GM19328 (cell line): ENCODE results near the gene IRGQ.

Experiments
- ATAC-seq: cut with Tn5 transposase; IDR thresholded peaks from one replicate; pipeline ENCODE4 v1.9.1; 2021; ENCODE audit warnings: mild to moderate bottlenecking, moderate library complexity; ENCODE audit not compliant: unreplicated experiment

Gene IRGQ

GRCh38 chr19:43546581-43546980 lies 49.4 kb downstream of the IRGQ start:
- ATAC-seq, result no peak

- ATAC-seq, result no peak
Measured at GRCh38 chr19:43545981-43546380, 50.0 kb downstream of the IRGQ start.

- ATAC-seq, result no peak
Measured at GRCh38 chr19:43545276-43545675, 50.7 kb downstream of the IRGQ start.

- ATAC-seq, result no peak
Measured at GRCh38 chr19:43544077-43544476, 51.9 kb downstream of the IRGQ start.

DNA sequence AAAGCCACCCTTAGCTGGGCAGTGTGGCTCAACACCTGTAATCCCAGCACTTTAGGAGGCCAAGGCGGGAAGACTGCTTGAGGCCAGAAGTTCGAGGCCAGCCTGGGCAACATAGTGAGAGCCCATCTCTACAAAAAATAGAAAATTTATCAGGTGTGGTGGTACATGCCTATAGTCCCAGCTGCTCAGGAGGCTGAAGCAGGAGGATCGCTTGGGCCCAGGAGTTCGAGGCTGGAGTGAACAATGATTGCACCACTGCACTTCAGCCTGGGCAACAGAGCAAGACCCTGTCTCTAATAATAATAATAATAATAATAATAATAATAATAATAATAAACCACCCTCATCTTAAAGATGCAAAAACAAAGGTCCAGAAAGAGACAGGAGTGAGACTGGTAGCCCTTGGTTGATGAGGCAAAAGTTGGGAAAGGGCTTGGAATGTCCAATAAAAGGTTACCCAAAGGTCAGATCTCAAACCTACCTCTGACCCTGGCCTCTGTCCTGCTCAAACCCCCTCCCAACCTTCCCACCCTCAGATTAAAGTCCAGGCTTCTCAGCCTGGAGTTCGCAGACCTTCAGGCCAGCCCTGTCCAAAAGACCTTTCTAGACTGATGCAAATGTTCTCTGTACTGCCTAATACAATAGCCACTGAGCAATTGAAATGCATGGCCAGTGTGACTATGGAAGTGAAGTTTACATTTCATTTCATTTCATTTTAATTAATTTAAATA lies 53.8 kb downstream of the IRGQ start:
- ATAC-seq, result no peak

DNA sequence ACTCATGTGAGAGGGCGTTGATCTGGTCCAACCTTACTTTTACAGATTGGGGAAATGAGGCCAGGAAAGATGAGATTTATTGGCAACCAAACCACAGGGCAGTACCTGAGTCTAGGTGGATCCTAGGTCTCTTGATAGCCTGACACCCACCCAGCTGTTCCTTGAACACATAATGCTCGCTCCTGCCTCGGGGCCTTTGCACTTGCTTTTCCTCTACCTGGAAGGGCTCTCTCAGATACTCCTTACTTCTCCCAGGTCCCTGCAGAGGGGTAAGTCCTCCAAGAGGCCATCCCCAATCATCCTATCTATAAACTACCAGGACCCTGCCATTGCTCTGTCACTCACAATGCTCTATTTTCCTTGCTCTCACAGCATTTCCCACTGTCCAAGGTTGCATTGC lies 55.6 kb downstream of the IRGQ start:
- ATAC-seq, result no peak

DNA sequence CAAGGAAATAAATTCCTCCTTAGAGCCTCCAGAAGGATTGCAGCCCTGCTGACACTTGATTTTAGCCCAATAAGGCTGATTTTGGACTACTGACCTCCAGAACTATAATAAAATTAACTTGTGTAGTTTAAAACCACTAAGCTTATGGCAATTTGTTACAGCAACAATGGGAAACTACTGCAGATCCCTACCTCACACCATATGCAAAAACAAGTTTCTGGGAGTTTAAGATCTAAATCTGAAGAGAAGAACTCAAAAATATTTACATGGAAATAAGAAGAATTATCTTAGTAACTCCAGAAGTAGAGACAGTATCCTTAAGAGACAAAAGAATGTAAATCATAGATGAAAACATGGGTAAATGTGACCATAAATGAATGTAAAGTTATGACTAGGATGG lies 57.0 kb downstream of the IRGQ start:
- ATAC-seq, result no peak

- no peak for ATAC-seq
Measured at GRCh38 chr19:43534816-43535761, 60.8 kb downstream of the IRGQ start.
